ENCODE results near the gene ILKAP. TPM values are rescaled to one million over a fixed set of nuclear protein-coding genes. Genes with fewer than 3 reads are reported as not detected.

The ILKAP gene
- total and polyA plus RNA-seq, 2 donors (not counting 1 experiment from before 2014, with no cell fraction given): 82.5 to 98.6 TPM

DNA sequence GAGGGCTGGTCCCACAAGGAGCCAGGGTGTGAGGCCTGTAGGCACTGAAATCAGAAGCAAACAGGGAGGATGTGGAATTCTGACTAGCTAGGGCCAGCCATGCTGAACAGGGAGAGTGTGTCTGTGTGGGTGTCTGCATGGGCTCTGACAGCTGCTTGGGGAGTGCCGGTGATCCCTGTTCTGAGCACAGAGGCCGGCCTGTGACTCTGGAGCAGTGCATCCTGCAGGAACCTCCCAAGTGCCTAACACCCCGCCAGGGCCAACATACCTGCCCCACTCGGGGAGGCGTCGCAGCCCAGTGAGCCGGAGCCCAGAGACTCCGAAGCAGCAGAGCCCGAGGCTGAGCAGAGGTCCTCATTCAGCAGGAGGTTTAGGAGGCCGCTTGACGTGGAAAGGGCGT lies 47.8 kb upstream of the ILKAP start:
- Histone ChIP-seq H3K79me2 (ENCODE audit: control insufficient read depth, insufficient read depth, low read length) (no peaks in the 10 kb centered on the region), H2AFZ (ENCODE audit: insufficient read depth, low read depth, low read length, poor library complexity, severe bottlenecking) (no peak overlapping the region)
- no peak for ATAC-seq (ENCODE audit: low read depth)

DNA sequence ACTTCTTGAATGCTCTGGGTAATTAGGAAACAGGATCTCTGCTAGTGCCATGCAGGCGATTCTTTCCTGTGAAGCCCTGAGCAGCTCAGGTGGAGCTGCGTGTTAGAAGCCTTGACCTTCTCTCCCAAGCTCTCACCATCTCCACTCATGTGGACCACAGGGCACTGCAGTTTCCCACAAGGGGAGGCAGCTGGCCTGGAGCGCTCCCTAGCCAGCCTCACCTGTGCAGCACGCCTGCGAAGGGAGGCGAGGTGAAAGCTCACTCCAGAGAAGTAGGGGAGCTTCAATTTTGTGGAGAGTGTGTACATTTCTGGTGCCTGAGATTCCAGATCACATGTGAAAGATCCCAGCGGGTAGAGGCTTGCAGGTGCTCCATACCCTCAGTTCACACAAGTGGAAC lies 47.4 kb upstream of the ILKAP start:
- Histone ChIP-seq H3K4me1 (ENCODE audit: control insufficient read depth in 2 of 2, insufficient read depth in 2 of 2, low read length in 2 of 2) (no peaks in the 10 kb centered on the region), H3K4me3 (ENCODE audit: control extremely low read depth in 1 of 5, extremely low read depth in 1 of 5, insufficient read depth in 1 of 5, low read depth in 2 of 5, low read length in 4 of 5) (no peak overlapping the region), H3K27ac (ENCODE audit: low read length in 2 of 2) (no peak overlapping the region), H3K4me2 (replicated peaks; ENCODE audit: low read depth, low read length, poor library complexity, severe bottlenecking) (no peak overlapping the region), H3K36me3 (replicated peaks in 1 of 2; ENCODE audit: control extremely low read depth in 1 of 2, control insufficient read depth in 1 of 2, extremely low read depth in 1 of 2, insufficient read depth in 2 of 2, low read length in 1 of 2) (peaks cover 0 to 20% of the 10 kb centered on the region in 2 experiments), H3K9me3 (ENCODE audit: control extremely low read depth in 1 of 3, control insufficient read depth in 2 of 3, insufficient read depth in 1 of 3, low read length in 2 of 3) (no peaks in the 10 kb centered on the region), H3K79me2 (ENCODE audit: control insufficient read depth, insufficient read depth, low read length) (no peaks in the 10 kb centered on the region), H3K27me3 (replicated peaks in 1 of 4; ENCODE audit: control extremely low read depth in 1 of 4, control insufficient read depth in 3 of 4, insufficient read depth in 4 of 4, low read length in 3 of 4) (no peaks in the 10 kb centered on the region), H4K20me1 (ENCODE audit: control insufficient read depth, insufficient read depth, low read length, poor library complexity, severe bottlenecking) (no peaks in the 10 kb centered on the region), H3K9ac (ENCODE audit: low read length) (no peak overlapping the region), H2AFZ (ENCODE audit: insufficient read depth, low read depth, low read length, poor library complexity, severe bottlenecking) (no peak overlapping the region)
- Mint-ChIP-seq H3K4me1 (no peaks in the 10 kb centered on the region), H3K9me3 (ENCODE audit: insufficient read depth) (no peaks in the 10 kb centered on the region), H3K27ac (no peak overlapping the region), H3K27me3 (no peaks in the 10 kb centered on the region), H3K4me3 (no peak overlapping the region)
- POLR2A ChIA-PET: no interaction called here
- intact Hi-C loops (cut with micrococcal nuclease): no loop called here
- no peak for TF ChIP-seq EZH2 (IDR thresholded peaks at IDR 0.05; ENCODE audit: borderline replicate concordance, insufficient read depth, low read depth, low read length, poor library complexity, severe bottlenecking)
- ATAC-seq (ENCODE audit: low read depth) (no peak), DNase-seq (no peak)
- 100% methylated on average over 6 of the region's 7 CpGs for WGBS (ENCODE audit: insufficient coverage)
- CTCF ChIA-PET: interaction anchor here (1.4 kb wide), 2 partner anchors 9 to 13 kb away, joined by 3 to 8 read pairs; no protein-coding TSS in a partner anchor

More for the DNA sequence above, 47.8 kb upstream of the ILKAP start:
- H3K4me1 Mint-ChIP-seq: no peaks in the 10 kb centered on the region
- no peak for DNase-seq
- ChIA-PET POLR2A (no interaction called here), CTCF (no interaction called here)
- H3K4me2 ChIP-seq (replicated peaks; ENCODE audit: low read depth, low read length, poor library complexity, severe bottlenecking): no peak overlapping the region
- no peak for TF ChIP-seq CTCF (IDR thresholded peaks at IDR 0.05)
- TF ChIP-seq EZH2 (IDR thresholded peaks at IDR 0.05; ENCODE audit: borderline replicate concordance, insufficient read depth, low read depth, low read length, poor library complexity, severe bottlenecking): no peak
- intact Hi-C loops (cut with micrococcal nuclease): no loop called here
- no peak overlapping the region for H3K4me3 Mint-ChIP-seq
- no peak overlapping the region for H3K4me3 ChIP-seq (ENCODE audit: control extremely low read depth in 1 of 5, extremely low read depth in 1 of 5, insufficient read depth in 1 of 5, low read depth in 2 of 5, low read length in 4 of 5)
- H3K27ac ChIP-seq (ENCODE audit: low read length in 2 of 2): no peak overlapping the region
- WGBS (ENCODE audit: insufficient coverage): 97% methylated on average over 12 of the region's 12 CpGs
- H3K9ac ChIP-seq (ENCODE audit: low read length): no peak overlapping the region
- no peaks in the 10 kb centered on the region for H3K27me3 ChIP-seq (replicated peaks in 1 of 4; ENCODE audit: control extremely low read depth in 1 of 4, control insufficient read depth in 3 of 4, insufficient read depth in 4 of 4, low read length in 3 of 4)
- H3K27ac Mint-ChIP-seq: peak overlapping the region; percentile 26
- H3K27me3 Mint-ChIP-seq: no peaks in the 10 kb centered on the region
- no peaks in the 10 kb centered on the region for H3K4me1 ChIP-seq (ENCODE audit: control insufficient read depth in 2 of 2, insufficient read depth in 2 of 2, low read length in 2 of 2)
- no peaks in the 10 kb centered on the region for H4K20me1 ChIP-seq (ENCODE audit: control insufficient read depth, insufficient read depth, low read length, poor library complexity, severe bottlenecking)
- H3K36me3 ChIP-seq (replicated peaks in 1 of 2; ENCODE audit: control extremely low read depth in 1 of 2, control insufficient read depth in 1 of 2, extremely low read depth in 1 of 2, insufficient read depth in 2 of 2, low read length in 1 of 2): peaks cover 0 to 25% of the 10 kb centered on the region in 2 experiments
- no peaks in the 10 kb centered on the region for H3K9me3 ChIP-seq (ENCODE audit: control extremely low read depth in 1 of 3, control insufficient read depth in 2 of 3, insufficient read depth in 1 of 3, low read length in 2 of 3)
- no peaks in the 10 kb centered on the region for H3K9me3 Mint-ChIP-seq (ENCODE audit: insufficient read depth)
